Breast epithelium (tissue), 4 donors: ENCODE results near the gene TRMT1. TPM values are rescaled to one million over a fixed set of nuclear protein-coding genes. Genes with fewer than 3 reads are reported as not detected.

Experiments
- DNase-seq, 2 donors: peaks; one replicate each; pipeline ENCODE4 v3.0.0-alpha.2; 2019; ENCODE audit warnings: low spot score in 2 of 2
- H3K27ac ChIP-seq, 2 donors: fragments of 200-600 bp; sonication (generic) in 1 of 2; one replicate each; pipeline ENCODE4 v1.5.1; 2016 to 2019; ENCODE audit warnings: mild to moderate bottlenecking in 1 of 2
- H3K27me3 ChIP-seq, 2 donors: fragments of 200-600 bp; sonication (generic) in 1 of 2; one replicate each; pipeline versions ENCODE4 v1.5.1 to v1.6.0; 2017 to 2019; ENCODE audit warnings: control low read depth in 1 of 2, mild to moderate bottlenecking in 1 of 2
- H3K36me3 ChIP-seq: fragments of 200-600 bp; one replicate; pipeline ENCODE4 v1.5.1; 2019
- H3K4me1 ChIP-seq, 2 donors: fragments of 200-600 bp; sonication (generic); one replicate each; pipeline ENCODE4 v1.5.1; 2016 to 2019; ENCODE audit warnings: control low read depth in 1 of 2
- H3K4me3 ChIP-seq, 3 donors: fragments of 200-600 bp; sonication (generic); 1 replicate in 2 of 3; 2 replicates in 1 of 3; pipeline ENCODE4 v1.5.1; 2016 to 2019; ENCODE audit warnings: mild to moderate bottlenecking in 3 of 3, moderate library complexity in 2 of 3
- H3K9me3 ChIP-seq, 2 donors: fragments of 200-600 bp; sonication (generic) in 1 of 2; one replicate each; pipeline ENCODE4 v1.5.1; 2016 to 2019; ENCODE audit warnings: control low read depth in 1 of 2
- CTCF ChIP-seq, 3 donors: fragments of 450-650 bp; IDR thresholded peaks; one replicate each; pipeline ENCODE4 v1.5.1; 2016 to 2017; ENCODE audit warnings: antibody characterized with exemption in 3 of 3, mild to moderate bottlenecking in 3 of 3, moderate library complexity in 3 of 3
- POLR2A ChIP-seq: fragments of 450-650 bp; IDR thresholded peaks from one replicate; pipeline ENCODE4 v1.6.1; 2016; ENCODE audit warnings: antibody characterized with exemption, mild to moderate bottlenecking, moderate library complexity
- POLR2AphosphoS5 ChIP-seq, 3 donors: sonication (generic); formaldehyde crosslinking; IDR thresholded peaks; one replicate each; pipeline ENCODE4 v1.6.1; 2017; ENCODE audit warnings: antibody characterized with exemption in 3 of 3
- intact Hi-C: fragments of 100-400 bp; cut with DNase I; formaldehyde crosslinking; loops from one replicate; pipeline ENCODE4 v1.15.1; 2023; ENCODE audit warnings: low total_unique reads
- total RNA-seq, 3 donors: library from RNA; depleted of rRNA; stranded (reverse); fragments of >200 nt; gene quantifications; one replicate each; pipeline ENCODE4 v1.1.0, GENCODE V29; 2016

The TRMT1 gene
- total RNA-seq, 3 donors from 2014 or later, result 29.7 to 37.4 (median 31.7) TPM

GRCh38 chr19:13092606-13093235, 23.8 kb downstream of the TRMT1 start:
- H3K4me1 ChIP-seq, result peaks cover 9 to 10% of the 10 kb centered on the region in 2 donors
- no peak for DNase-seq

GRCh38 chr19:13092158-13092543, 24.4 kb downstream of the TRMT1 start:
- H3K36me3 ChIP-seq, result no peaks in the 10 kb centered on the region
- TF ChIP-seq POLR2AphosphoS5 (IDR thresholded peaks at IDR 0.05), result no peak
- TF ChIP-seq POLR2A, result no peak
- TF ChIP-seq CTCF (IDR thresholded peaks at IDR 0.05), result no peak
- intact Hi-C loops, result no loop called here
- peaks cover 9 to 10% of the 10 kb centered on the region in 2 donors for H3K4me1 ChIP-seq
- H3K9me3 ChIP-seq, result no peaks in the 10 kb centered on the region
- no peak for DNase-seq
- no peaks in the 10 kb centered on the region for H3K27me3 ChIP-seq
- peak overlapping the region; percentile 88 to 90 for H3K27ac ChIP-seq
- peak overlapping the region in 2 of 3 donors; percentile 8 to 41 for H3K4me3 ChIP-seq

More at GRCh38 chr19:13092606-13093235, 23.8 kb downstream of the TRMT1 start:
- intact Hi-C loops, result no loop called here
- no peak overlapping the region for H3K4me3 ChIP-seq
- H3K27ac ChIP-seq, result peak overlapping the region; percentile 88 to 90
- H3K9me3 ChIP-seq, result no peaks in the 10 kb centered on the region
- no peaks in the 10 kb centered on the region for H3K27me3 ChIP-seq
- TF ChIP-seq POLR2AphosphoS5 (IDR thresholded peaks at IDR 0.05), result no peak
- TF ChIP-seq POLR2A, result no peak
- no peak for TF ChIP-seq CTCF (IDR thresholded peaks at IDR 0.05)
- no peaks in the 10 kb centered on the region for H3K36me3 ChIP-seq

GRCh38 chr19:13091400-13092157, 25.0 kb downstream of the TRMT1 start:
- Histone ChIP-seq H3K36me3 (no peaks in the 10 kb centered on the region), H3K9me3 (no peaks in the 10 kb centered on the region), H3K4me3 (peak overlapping the region in 2 of 3 donors; percentile 8 to 41), H3K27me3 (no peaks in the 10 kb centered on the region), H3K4me1 (peaks cover 9 to 10% of the 10 kb centered on the region in 2 donors), H3K27ac (peak overlapping the region; percentile 88 to 90)
- intact Hi-C loops, result no loop called here
- peak in 1 of 2 donors; percentile 84 for DNase-seq
- TF ChIP-seq POLR2A (no peak), CTCF (IDR thresholded peaks at IDR 0.05) (peak in 2 of 3 donors; percentile 10 to 11), POLR2AphosphoS5 (IDR thresholded peaks at IDR 0.05) (peak; percentile 12 to 19 (median 14))

DNA sequence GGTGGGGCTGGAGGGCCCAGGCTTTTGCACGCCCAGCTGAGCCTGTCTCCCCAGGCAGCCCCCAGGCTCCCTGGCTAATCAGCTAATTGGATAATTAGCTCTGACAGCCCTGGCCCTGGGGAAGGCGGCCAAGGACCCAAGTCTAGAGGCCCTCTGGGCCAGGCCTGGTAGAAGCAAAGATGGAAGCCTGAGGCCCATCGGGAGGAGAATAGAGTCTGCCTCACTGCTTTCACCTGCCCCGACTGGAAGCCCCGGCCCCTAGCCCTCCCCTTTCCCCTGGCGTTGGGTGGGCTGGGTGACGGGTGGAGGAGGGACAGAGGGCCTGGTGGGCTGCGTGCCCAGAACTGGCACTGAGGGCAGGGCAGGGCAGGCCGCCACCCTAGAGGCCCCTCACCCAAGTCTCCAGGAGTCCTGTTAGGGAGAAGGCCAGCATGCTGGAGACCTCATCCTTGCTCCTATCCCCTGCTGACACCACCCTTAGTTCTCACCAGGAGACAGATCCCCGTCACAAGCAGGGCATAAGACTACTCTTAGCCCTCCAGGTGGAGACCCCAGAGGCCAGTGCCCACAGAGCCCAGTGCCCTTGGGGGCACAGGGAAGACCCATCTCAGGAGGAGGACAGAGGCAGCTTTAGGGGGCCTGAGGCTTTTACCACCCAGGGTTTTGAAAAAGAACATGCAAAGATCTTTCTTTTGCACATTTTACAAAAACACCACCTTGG, 25.9 kb downstream of the TRMT1 start:
- H3K4me3 ChIP-seq, result no peak overlapping the region
- H3K36me3 ChIP-seq, result no peaks in the 10 kb centered on the region
- H3K4me1 ChIP-seq, result peaks cover 9 to 10% of the 10 kb centered on the region in 2 donors
- no peaks in the 10 kb centered on the region for H3K27me3 ChIP-seq
- TF ChIP-seq CTCF (IDR thresholded peaks at IDR 0.05), result no peak
- no peak for TF ChIP-seq POLR2A
- no peak for TF ChIP-seq POLR2AphosphoS5 (IDR thresholded peaks at IDR 0.05)
- intact Hi-C loops, result no loop called here
- peak overlapping the region; percentile 79 to 88 for H3K27ac ChIP-seq
- no peaks in the 10 kb centered on the region for H3K9me3 ChIP-seq
- DNase-seq, result no peak
